Spleen (tissue), 11 donors: ENCODE data around the gene KIF26B. TPM values are rescaled to one million over a fixed set of nuclear protein-coding genes. Genes with fewer than 3 reads are reported as not detected.

Experiments
- DNase-seq: peaks from one replicate; pipeline ENCODE4 v3.0.0-alpha.2; 2020
- H3K27ac ChIP-seq, 8 donors: fragments of 200-600 bp; sonication (generic) in 7 of 8; 1 replicate in 4 of 8; 2 replicates in 4 of 8; pipeline versions ENCODE4 v1.5.0 to v1.8.0; 2016 to 2021; ENCODE audit warnings: inconsistent platforms in 4 of 8, mild to moderate bottlenecking in 4 of 8, moderate library complexity in 1 of 8
- H3K27me3 ChIP-seq, 7 donors: fragments of 200-600 bp; sonication (generic) in 6 of 7; replicated peaks in 1 of 7; 1 replicate in 4 of 7; 2 replicates in 3 of 7; pipeline versions ENCODE4 v1.5.0 to v1.8.0; 2016 to 2021; ENCODE audit warnings: inconsistent platforms in 3 of 7, mild to moderate bottlenecking in 1 of 7
- H3K36me3 ChIP-seq, 6 donors: fragments of 200-600 bp; sonication (generic) in 5 of 6; 1 replicate in 4 of 6; 2 replicates in 2 of 6; pipeline versions ENCODE4 v1.5.0 to v1.8.0; 2016 to 2021; ENCODE audit warnings: inconsistent platforms in 2 of 6
- H3K4me1 ChIP-seq, 6 donors: fragments of 200-600 bp; sonication (generic) in 5 of 6; 1 replicate in 3 of 6; 2 replicates in 3 of 6; pipeline versions ENCODE4 v1.5.0 to v1.8.0; 2016 to 2021; ENCODE audit warnings: inconsistent platforms in 3 of 6
- H3K4me3 ChIP-seq, 8 donors: fragments of 200-600 bp; sonication (generic) in 7 of 8; 1 replicate in 4 of 8; 2 replicates in 4 of 8; pipeline versions ENCODE4 v1.5.0 to v1.8.0; 2016 to 2021; ENCODE audit warnings: inconsistent platforms in 4 of 8, mild to moderate bottlenecking in 4 of 8, moderate library complexity in 2 of 8
- H3K9me3 ChIP-seq, 8 donors: fragments of 200-600 bp; sonication (generic) in 7 of 8; 1 replicate in 4 of 8; 2 replicates in 4 of 8; pipeline versions ENCODE4 v1.5.0 to v1.8.0; 2016 to 2021; ENCODE audit warnings: inconsistent platforms in 4 of 8
- CTCF ChIP-seq, 11 experiments: fragments of 200-600 bp in 7 of 11; fragments of 450-650 bp in 4 of 11; sonication (generic) in 4 of 11; IDR thresholded peaks in 8 of 11; conservative IDR thresholded peaks in 3 of 11; 1 replicate in 7 of 11; 2 replicates in 4 of 11; pipeline versions ENCODE4 v1.4.0 to v1.8.0; 2016 to 2021; ENCODE audit warnings: antibody characterized with exemption in 11 of 11, inconsistent platforms in 4 of 11, mild to moderate bottlenecking in 1 of 11
- POLR2A ChIP-seq, 3 donors: fragments of 450-650 bp; IDR thresholded peaks; one replicate each; pipeline ENCODE4 v1.5.1; 2017; ENCODE audit warnings: antibody characterized with exemption in 3 of 3, mild to moderate bottlenecking in 1 of 3
- POLR2AphosphoS5 ChIP-seq, 3 donors: sonication (generic); formaldehyde crosslinking; IDR thresholded peaks; one replicate each; pipeline ENCODE4 v1.5.1; 2017; ENCODE audit warnings: antibody characterized with exemption in 3 of 3
- WGBS, 5 donors: extraction: QIAGEN DNeasy Blood & Tissue Kit in 3 of 5; methylation state at CpG; one replicate each; pipeline versions ENCODE4 v1.1.5 to v1.1.7; 2013 to 2018; 5-methylcytosine and 5-hydroxymethylcytosine counted together
- intact Hi-C: fragments of 100-400 bp; cut with DNase I; formaldehyde crosslinking; loops from one replicate; pipeline ENCODE4 v1.15.0; 2023; ENCODE audit warnings: low total_unique reads
- polyA plus RNA-seq, 3 donors: library from polyadenylated mRNA; stranded (reverse); fragments of 200-250 nt; gene quantifications; one replicate each; pipeline ENCODE4 v1.2.1, GENCODE V29; 2013
- total RNA-seq, 7 donors: library from RNA; depleted of rRNA in 3 of 7; stranded (reverse); fragments of >200 nt in 3 of 7; fragmentation: NEBNext Ultra II Directional in 4 of 7; extraction: Animal tissue kit (Norgen Biotek cat#: 25700) in 4 of 7; gene quantifications; one replicate each; pipeline versions ENCODE4 v1.1.0 to v1.2.1, GENCODE V29; 2016 to 2021
- donor health status: healthy with polysubstance abuse.
- donor health status: DM: no; HTN: no; CAD: no; lungs with moderate emphysema.
- donor health status: DM: no; HTN: no; CAD: no.
- donor health status: Bipolar disorder and iron deficiency.
- donor health status: healthy.
- donor health status: DM: no; HTN: no; CAD: no.
- donor health status: DM: yes; HTN: yes; CAD: no.

The KIF26B gene
- total and polyA plus RNA-seq, 10 donors: 0.07 to 4.5 (median 0.60) TPM; not detected in 1

DNA sequence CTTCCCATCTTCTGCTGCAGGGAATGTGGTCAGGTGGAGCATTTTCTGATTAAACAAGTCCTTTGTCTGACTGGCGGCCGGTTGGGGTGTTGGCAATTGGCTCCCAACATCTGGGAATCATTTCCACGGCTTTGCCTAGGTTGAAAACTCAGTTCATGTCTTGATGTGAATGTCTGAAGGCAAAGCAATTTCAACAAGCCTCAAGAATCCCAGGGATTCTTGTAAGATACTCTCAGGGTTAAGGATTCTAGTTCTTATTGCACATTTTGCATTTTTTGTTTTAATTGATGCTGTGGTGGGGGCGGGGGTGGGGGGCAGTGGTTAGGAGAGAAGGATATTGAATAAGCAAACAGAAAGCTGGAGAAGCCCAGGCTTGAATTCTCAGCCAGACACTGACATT is 273.9 kb downstream of the KIF26B start:
- no peak for DNase-seq
- Histone ChIP-seq H3K27ac (no peak overlapping the region), H3K9me3 (no peaks in the 10 kb centered on the region), H3K36me3 (no peaks in the 10 kb centered on the region), H3K27me3 (no peaks in the 10 kb centered on the region), H3K4me1 (no peaks in the 10 kb centered on the region), H3K4me3 (no peak overlapping the region)
- TF ChIP-seq CTCF (IDR thresholded peaks at IDR 0.05 in 8 of 11, conservative IDR thresholded peaks at IDR 0.05 in 3 of 11): no peak
- TF ChIP-seq POLR2A (IDR thresholded peaks at IDR 0.05): no peak
- TF ChIP-seq POLR2AphosphoS5 (IDR thresholded peaks at IDR 0.05): no peak
- intact Hi-C loops: no loop called here
- 74 to 85% (median 83%) methylated on average over 4 of the region's 4 CpGs for WGBS, 5 donors

DNA sequence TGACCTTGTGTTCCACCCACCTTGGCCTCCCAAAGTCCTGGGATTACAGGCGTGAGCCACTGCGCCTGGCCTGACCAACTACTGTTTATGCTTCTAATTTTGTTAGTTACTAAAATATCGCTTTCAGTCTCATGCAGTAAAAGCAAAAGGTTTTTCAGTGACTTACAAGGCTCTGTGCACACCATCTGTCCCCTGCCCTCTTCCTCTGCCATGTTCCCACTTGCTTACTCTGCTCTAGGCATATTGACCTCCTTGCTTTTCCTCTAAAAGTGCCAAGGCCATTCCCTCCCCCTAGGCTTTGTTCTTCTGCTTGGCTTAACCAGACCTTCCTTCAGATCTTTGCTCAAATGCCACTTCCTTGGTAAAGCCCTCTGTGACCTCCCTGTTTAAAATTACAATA is 276.9 kb downstream of the KIF26B start:
- H3K4me1 ChIP-seq: no peaks in the 10 kb centered on the region
- DNase-seq: no peak
- no peaks in the 10 kb centered on the region for H3K36me3 ChIP-seq
- no peak overlapping the region for H3K27ac ChIP-seq
- TF ChIP-seq POLR2AphosphoS5 (IDR thresholded peaks at IDR 0.05) (no peak), POLR2A (IDR thresholded peaks at IDR 0.05) (no peak), CTCF (IDR thresholded peaks at IDR 0.05 in 8 of 11, conservative IDR thresholded peaks at IDR 0.05 in 3 of 11) (no peak)
- no peaks in the 10 kb centered on the region for H3K27me3 ChIP-seq
- H3K9me3 ChIP-seq: no peaks in the 10 kb centered on the region
- WGBS, 5 donors: 91 to 97% (median 94%) methylated on average over 3 of the region's 3 CpGs
- intact Hi-C loops: no loop called here
- no peak overlapping the region for H3K4me3 ChIP-seq

GRCh38 chr1:245432228-245432875 is 277.6 kb downstream of the KIF26B start:
- DNase-seq: no peak
- no peaks in the 10 kb centered on the region for H3K4me1 ChIP-seq
- no peak overlapping the region for H3K4me3 ChIP-seq
- no peaks in the 10 kb centered on the region for H3K36me3 ChIP-seq
- WGBS, 5 donors: 80 to 85% (median 85%) methylated on average over 9 of the region's 9 CpGs
- no peak overlapping the region for H3K27ac ChIP-seq
- no peaks in the 10 kb centered on the region for H3K9me3 ChIP-seq
- TF ChIP-seq CTCF (IDR thresholded peaks at IDR 0.05 in 8 of 11, conservative IDR thresholded peaks at IDR 0.05 in 3 of 11): no peak
- no peak for TF ChIP-seq POLR2A (IDR thresholded peaks at IDR 0.05)
- no peak for TF ChIP-seq POLR2AphosphoS5 (IDR thresholded peaks at IDR 0.05)
- H3K27me3 ChIP-seq: peaks cover 0 to 5% (median 0%) of the 10 kb centered on the region in 7 donors
- intact Hi-C loops: no loop called here

DNA sequence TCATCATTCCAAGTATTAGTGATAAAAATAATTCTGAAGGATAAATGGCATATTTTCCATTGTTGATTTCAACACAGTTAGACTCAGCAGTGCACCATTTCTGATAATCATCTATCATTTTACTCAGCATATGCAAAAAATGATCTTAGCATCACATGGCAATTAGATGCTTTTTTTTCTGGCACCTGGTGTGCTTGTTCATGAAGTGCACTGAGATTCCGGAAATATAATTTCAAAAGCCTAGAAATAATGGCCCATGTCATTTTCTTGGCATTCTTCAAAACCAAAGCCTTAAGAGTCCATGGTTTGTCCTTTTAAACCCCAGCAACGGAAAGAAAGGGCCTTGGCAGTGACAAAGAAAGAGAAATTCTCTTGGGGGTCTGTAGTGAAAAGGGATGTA is 278.8 kb downstream of the KIF26B start:
- intact Hi-C loops: no loop called here
- Histone ChIP-seq H3K9me3 (no peaks in the 10 kb centered on the region), H3K4me1 (no peaks in the 10 kb centered on the region), H3K4me3 (no peak overlapping the region), H3K36me3 (no peaks in the 10 kb centered on the region), H3K27me3 (peaks cover 0 to 5% (median 0%) of the 10 kb centered on the region in 7 donors), H3K27ac (no peak overlapping the region)
- no peak for TF ChIP-seq CTCF (IDR thresholded peaks at IDR 0.05 in 8 of 11, conservative IDR thresholded peaks at IDR 0.05 in 3 of 11)
- no peak for TF ChIP-seq POLR2A (IDR thresholded peaks at IDR 0.05)
- TF ChIP-seq POLR2AphosphoS5 (IDR thresholded peaks at IDR 0.05): no peak
- 31 to 63% (median 40%) methylated on average over 2 of the region's 2 CpGs for WGBS, 5 donors
- DNase-seq: no peak
